OCI-LY7 (cell line): ENCODE results near the gene OPALIN. TPM values are rescaled to one million over a fixed set of nuclear protein-coding genes. Genes with fewer than 3 reads are reported as not detected.

ENCODE experiments used
- BruUV-seq: library from RNA; stranded (reverse); fragments of 400-500 nt; replicated peaks from 2 replicates; lab custom pipeline; 2021; lab: Mats Ljungman, UMichigan
- CTCF ChIA-PET: fragments of 300-600 bp; sonication (Branson Sonifier 250); formaldehyde crosslinking; loops from one replicate; lab custom pipeline; 2022; ENCODE audit warnings: antibody characterized with exemption; ENCODE audit not compliant: unreplicated experiment; lab: Charles Lee
- POLR2A ChIA-PET: fragments of 300-600 bp; sonication (Branson Sonifier 250); formaldehyde crosslinking; loops from one replicate; lab custom pipeline; 2022; ENCODE audit warnings: antibody characterized with exemption; lab: Charles Lee
- DNase-seq: peaks from one replicate; pipeline ENCODE4 v3.0.0-alpha.2; 2015; ENCODE audit warnings: low spot score
- H2AFZ ChIP-seq: fragments of 200-600 bp; sonication (generic), shearing (Covaris generic); 2 replicates; pipeline ENCODE4 v1.6.1; 2014; ENCODE audit warnings: mild to moderate bottlenecking, antibody characterized with exemption, low read length, moderate library complexity
- H3K27ac ChIP-seq: fragments of 200-600 bp; sonication (generic); 2 replicates; pipeline ENCODE4 v1.5.1; 2014; ENCODE audit warnings: mixed run types, low read depth, mild to moderate bottlenecking, moderate library complexity, low read length, inconsistent platforms; ENCODE audit not compliant: poor library complexity, severe bottlenecking
- H3K36me3 ChIP-seq: fragments of 200-600 bp; sonication (generic); 2 replicates; pipeline ENCODE4 v1.6.1; 2014; ENCODE audit warnings: mild to moderate bottlenecking, antibody characterized with exemption, low read length, moderate library complexity, mixed read lengths; ENCODE audit not compliant: insufficient read depth
- H3K4me1 ChIP-seq: fragments of 200-600 bp; sonication (generic); 2 replicates; pipeline ENCODE4 v1.5.1; 2014; ENCODE audit warnings: mild to moderate bottlenecking, low read length; ENCODE audit not compliant: insufficient read depth, poor library complexity, severe bottlenecking
- H3K4me2 ChIP-seq: fragments of 200-600 bp; sonication (generic); 2 replicates; pipeline ENCODE4 v1.6.1; 2014; ENCODE audit warnings: mild to moderate bottlenecking, low read length
- H3K4me3 ChIP-seq: fragments of 200-600 bp; sonication (generic); 2 replicates; pipeline ENCODE4 v1.5.1; 2014; ENCODE audit warnings: mild to moderate bottlenecking, low read depth, low read length; ENCODE audit not compliant: poor library complexity, severe bottlenecking
- H3K79me2 ChIP-seq: fragments of 200-600 bp; sonication (generic); 2 replicates; pipeline ENCODE4 v1.6.1; 2016; ENCODE audit warnings: low read depth, mild to moderate bottlenecking, low read length, moderate library complexity, mixed read lengths; ENCODE audit not compliant: insufficient read depth
- H3K9me2 ChIP-seq: fragments of 200-600 bp; sonication (generic); 2 replicates; pipeline ENCODE4 v1.6.1; 2016; ENCODE audit warnings: mild to moderate bottlenecking, low read length, mixed read lengths; ENCODE audit not compliant: insufficient read depth
- H3K9me3 ChIP-seq: fragments of 200-600 bp; sonication (generic); 2 replicates; pipeline ENCODE4 v1.6.1; 2014; ENCODE audit warnings: mild to moderate bottlenecking, mixed run types, low read length, mixed read lengths
- H4K20me1 ChIP-seq: fragments of 200-600 bp; sonication (generic); 2 replicates; pipeline ENCODE4 v1.6.1; 2014; ENCODE audit warnings: mild to moderate bottlenecking, antibody characterized with exemption, low read length, moderate library complexity, mixed read lengths; ENCODE audit not compliant: insufficient read depth
- EZH2phosphoT487 ChIP-seq: fragments of 200-600 bp; sonication (generic); IDR thresholded peaks from 2 replicates; pipeline ENCODE4 v1.6.1; 2018; ENCODE audit warnings: low read depth, borderline replicate concordance, mild to moderate bottlenecking, mixed run types, antibody characterized with exemption, low read length, moderate library complexity, mixed read lengths
- intact Hi-C: fragments of 100-400 bp; cut with micrococcal nuclease; formaldehyde crosslinking; loops from one replicate; pipeline ENCODE4 v1.10.0; 2022; ENCODE audit not compliant: unreplicated experiment
- total RNA-seq, 2 experiments: library from RNA; depleted of rRNA in 1 of 2; stranded (reverse); fragments of >200 nt in 1 of 2; shearing (Covaris generic) in 1 of 2; gene quantifications; 2 replicates each; pipeline ENCODE4 v1.2.3, GENCODE V29; 2014 to 2022
- TF ChIP-seq, protein P1 (sequence below): fragments of 200-600 bp; sonication (generic); conservative IDR thresholded peaks from 2 replicates; pipeline ENCODE4 v1.5.1; 2014; ENCODE audit warnings: mild to moderate bottlenecking, antibody characterized with exemption, low read length, moderate library complexity, mixed read lengths

OPALIN gene
- total RNA-seq, 2 experiments from 2014 or later, result not detected

DNA sequence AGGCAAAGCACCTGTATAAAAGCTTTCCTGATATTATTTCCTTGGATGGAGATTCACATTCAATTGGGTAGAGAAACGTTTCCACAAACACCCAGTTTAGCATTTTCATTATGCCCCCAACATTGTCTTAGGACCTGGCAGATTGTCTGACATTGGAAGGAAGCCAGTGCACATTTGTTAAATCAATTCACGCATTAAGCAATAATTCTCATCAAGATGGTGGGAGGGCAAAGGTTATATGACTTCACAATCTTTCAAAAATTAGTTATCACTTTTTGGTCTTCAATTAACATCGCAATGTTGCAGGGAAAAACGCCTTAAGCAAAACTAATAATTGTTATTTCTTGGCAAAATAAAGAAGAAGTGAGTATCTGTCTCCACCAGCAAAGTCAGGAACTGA, 16.4 kb downstream of the OPALIN start:
- intact Hi-C loops, result no loop called here
- no TSS peak for BruUV-seq
- TF ChIP-seq, protein P1, sequence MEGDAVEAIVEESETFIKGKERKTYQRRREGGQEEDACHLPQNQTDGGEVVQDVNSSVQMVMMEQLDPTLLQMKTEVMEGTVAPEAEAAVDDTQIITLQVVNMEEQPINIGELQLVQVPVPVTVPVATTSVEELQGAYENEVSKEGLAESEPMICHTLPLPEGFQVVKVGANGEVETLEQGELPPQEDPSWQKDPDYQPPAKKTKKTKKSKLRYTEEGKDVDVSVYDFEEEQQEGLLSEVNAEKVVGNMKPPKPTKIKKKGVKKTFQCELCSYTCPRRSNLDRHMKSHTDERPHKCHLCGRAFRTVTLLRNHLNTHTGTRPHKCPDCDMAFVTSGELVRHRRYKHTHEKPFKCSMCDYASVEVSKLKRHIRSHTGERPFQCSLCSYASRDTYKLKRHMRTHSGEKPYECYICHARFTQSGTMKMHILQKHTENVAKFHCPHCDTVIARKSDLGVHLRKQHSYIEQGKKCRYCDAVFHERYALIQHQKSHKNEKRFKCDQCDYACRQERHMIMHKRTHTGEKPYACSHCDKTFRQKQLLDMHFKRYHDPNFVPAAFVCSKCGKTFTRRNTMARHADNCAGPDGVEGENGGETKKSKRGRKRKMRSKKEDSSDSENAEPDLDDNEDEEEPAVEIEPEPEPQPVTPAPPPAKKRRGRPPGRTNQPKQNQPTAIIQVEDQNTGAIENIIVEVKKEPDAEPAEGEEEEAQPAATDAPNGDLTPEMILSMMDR, result no peak
- no peak for TF ChIP-seq EZH2phosphoT487
- ChIA-PET POLR2A (interaction anchor here (0.7 kb wide), 1 partner anchor 580 kb away, joined by 3 read pairs; no protein-coding TSS in a partner anchor), CTCF (no interaction called here)
- Histone ChIP-seq H2AFZ (no peak overlapping the region), H3K79me2 (no peaks in the 10 kb centered on the region), H3K4me2 (no peak overlapping the region), H4K20me1 (no peaks in the 10 kb centered on the region), H3K4me1 (peaks cover 13% of the 10 kb centered on the region), H3K9me2 (no peaks in the 10 kb centered on the region), H3K36me3 (no peaks in the 10 kb centered on the region), H3K9me3 (peaks cover 20% of the 10 kb centered on the region), H3K27ac (no peak overlapping the region), H3K4me3 (no peak overlapping the region)
- DNase-seq, result no peak

DNA sequence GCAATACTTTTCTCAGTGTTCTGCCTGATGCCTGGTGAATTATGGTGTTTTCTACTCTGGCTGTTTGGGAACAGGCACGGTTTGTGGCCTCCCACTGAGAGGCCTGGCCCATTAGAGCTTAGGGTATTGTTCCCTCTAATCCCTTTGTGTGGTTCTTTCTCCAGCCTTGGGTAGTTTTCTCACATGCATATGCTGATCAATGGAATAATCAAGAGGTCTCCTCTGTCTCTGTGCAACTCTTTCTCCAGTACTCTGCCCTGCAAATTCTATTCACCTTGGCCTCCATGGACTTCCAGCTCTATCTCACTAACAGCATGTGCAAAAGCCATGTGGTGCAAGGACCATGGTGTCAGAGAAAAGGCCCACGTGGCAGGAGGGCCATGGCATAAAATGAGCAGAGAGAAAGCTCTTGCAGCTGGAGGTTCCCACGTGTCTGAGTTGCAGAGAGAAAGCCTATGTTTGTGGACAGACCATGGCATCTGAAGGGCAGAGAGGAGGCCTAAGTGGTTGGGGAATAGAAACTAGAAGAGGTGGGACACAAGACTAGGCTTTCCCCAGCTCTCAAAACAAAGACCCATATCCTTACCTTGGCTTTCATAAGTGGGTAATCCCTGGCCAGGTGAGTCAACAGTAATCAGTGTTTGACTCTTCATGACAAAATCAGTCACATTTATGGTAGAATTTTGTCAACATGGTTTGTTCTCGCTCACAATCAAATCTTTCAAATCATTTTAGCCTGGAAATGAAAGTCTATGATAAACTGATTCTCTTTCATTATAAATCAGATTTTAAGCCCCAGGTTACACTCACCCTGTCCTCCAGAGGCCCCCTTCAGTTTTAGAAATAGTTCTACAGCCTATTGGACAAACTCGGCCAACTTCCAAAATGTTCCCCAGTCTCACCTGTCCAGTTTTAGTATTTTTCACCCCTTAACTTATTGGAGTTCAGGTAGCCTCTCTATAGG, 17.3 kb downstream of the OPALIN start:
- H3K9me3 ChIP-seq, result peaks cover 18% of the 10 kb centered on the region
- no peaks in the 10 kb centered on the region for H4K20me1 ChIP-seq
- TF ChIP-seq, protein P1, result no peak
- no peak for TF ChIP-seq EZH2phosphoT487
- intact Hi-C loops, result no loop called here
- BruUV-seq, result no TSS peak
- H3K9me2 ChIP-seq, result no peaks in the 10 kb centered on the region
- ChIA-PET CTCF (interaction anchor here (1.1 kb wide), 1 partner anchor 325 kb away, joined by 4 read pairs; no protein-coding TSS in a partner anchor), POLR2A (interaction anchor here (0.7 kb wide), 1 partner anchor 581 kb away, joined by 3 read pairs; no protein-coding TSS in a partner anchor)
- no peak overlapping the region for H3K27ac ChIP-seq
- H3K79me2 ChIP-seq, result no peaks in the 10 kb centered on the region
- H3K36me3 ChIP-seq, result no peaks in the 10 kb centered on the region
- no peak overlapping the region for H2AFZ ChIP-seq
- no peak overlapping the region for H3K4me3 ChIP-seq
- no peak overlapping the region for H3K4me2 ChIP-seq
- peaks cover 13% of the 10 kb centered on the region for H3K4me1 ChIP-seq
- DNase-seq, result no peak
